CD14-positive monocyte (primary cell): ENCODE measurements around the gene CISH. TPM values are rescaled to one million over a fixed set of nuclear protein-coding genes. Genes with fewer than 3 reads are reported as not detected.

Source experiments
- DNase-seq, 3 donors: peaks; one replicate each; pipeline ENCODE4 v3.0.0-alpha.2; 2011 to 2022
- H2AFZ ChIP-seq: 2 replicates; pipeline ENCODE4 v1.6.0; 2012; ENCODE audit warnings: mild to moderate bottlenecking, low read depth, low read length, inconsistent platforms; ENCODE audit not compliant: insufficient read depth, poor library complexity, severe bottlenecking
- H3K27ac ChIP-seq, 2 donors: 1 replicate in 1 of 2; 2 replicates in 1 of 2; pipeline ENCODE4 v1.5.1; 2012 to 2013; ENCODE audit warnings: low read length in 2 of 2, control low read depth in 1 of 2, inconsistent platforms in 1 of 2, low read depth in 1 of 2, mild to moderate bottlenecking in 1 of 2
- H3K27me3 ChIP-seq, 2 donors: one replicate each; pipeline versions ENCODE4 v1.6.0 to v1.6.1; 2011 to 2013; ENCODE audit warnings: low read length in 2 of 2; ENCODE audit not compliant: control insufficient read depth in 2 of 2, insufficient read depth in 2 of 2
- H3K36me3 ChIP-seq, 2 donors: replicated peaks in 1 of 2; 1 replicate in 1 of 2; 2 replicates in 1 of 2; pipeline versions ENCODE4 v1.5.1 to v1.6.1; 2012 to 2013; ENCODE audit warnings: low read length in 2 of 2, control low read depth in 1 of 2, inconsistent platforms in 1 of 2, mild to moderate bottlenecking in 1 of 2; ENCODE audit not compliant: insufficient read depth in 2 of 2, control insufficient read depth in 1 of 2
- H3K4me1 ChIP-seq, 2 donors: 1 replicate in 1 of 2; 2 replicates in 1 of 2; pipeline versions ENCODE4 v1.5.1 to v1.6.1; 2012 to 2013; ENCODE audit warnings: low read length in 2 of 2, control low read depth in 1 of 2, inconsistent platforms in 1 of 2, mild to moderate bottlenecking in 1 of 2, moderate library complexity in 1 of 2; ENCODE audit not compliant: insufficient read depth in 2 of 2, control insufficient read depth in 1 of 2
- H3K4me2 ChIP-seq: replicated peaks from 2 replicates; pipeline ENCODE3; 2012; ENCODE audit warnings: low read length, moderate library complexity, mild to moderate bottlenecking; ENCODE audit not compliant: poor library complexity, severe bottlenecking; ENCODE audit errors: extremely low read depth
- H3K4me3 ChIP-seq, 3 experiments: fragments of 200-600 bp in 1 of 3; sonication (generic) in 1 of 3; replicated peaks in 1 of 3; 1 replicate in 2 of 3; 2 replicates in 1 of 3; pipeline ENCODE4 v1.5.1; 2011 to 2013; ENCODE audit warnings: low read length in 3 of 3, mild to moderate bottlenecking in 3 of 3, control low read depth in 2 of 3, low read depth in 2 of 3, inconsistent platforms in 1 of 3, moderate library complexity in 1 of 3
- H3K79me2 ChIP-seq: 2 replicates; pipeline ENCODE4 v1.6.0; 2012; ENCODE audit warnings: mild to moderate bottlenecking, control low read depth, inconsistent platforms, low read length, moderate library complexity; ENCODE audit not compliant: insufficient read depth
- H3K9ac ChIP-seq: 2 replicates; pipeline ENCODE4 v1.6.0; 2017; ENCODE audit warnings: low read length, mild to moderate bottlenecking; ENCODE audit not compliant: insufficient read depth, poor library complexity, severe bottlenecking
- H3K9me3 ChIP-seq, 2 donors: replicated peaks in 1 of 2; 1 replicate in 1 of 2; 2 replicates in 1 of 2; pipeline versions ENCODE4 v1.5.1 to v1.6.1; 2012 to 2013; ENCODE audit warnings: low read length in 2 of 2, control low read depth in 1 of 2; ENCODE audit not compliant: control insufficient read depth in 1 of 2, insufficient read depth in 1 of 2
- H4K20me1 ChIP-seq: 2 replicates; pipeline ENCODE4 v1.6.0; 2012; ENCODE audit warnings: mild to moderate bottlenecking, low read length, control low read depth, moderate library complexity; ENCODE audit not compliant: insufficient read depth
- H3K27ac Mint-ChIP-seq, 7 donors: one replicate each; pipeline ENCODE4 v1.8.0; 2020; ENCODE audit warnings: mild to moderate bottlenecking in 7 of 7, mixed read lengths in 7 of 7, moderate library complexity in 6 of 7, inconsistent platforms in 2 of 7
- H3K27me3 Mint-ChIP-seq, 3 donors: one replicate each; pipeline ENCODE4 v1.8.0; 2021 to 2022; ENCODE audit warnings: low read depth in 3 of 3, mild to moderate bottlenecking in 3 of 3, mixed read lengths in 3 of 3, moderate library complexity in 3 of 3, inconsistent platforms in 1 of 3
- H3K36me3 Mint-ChIP-seq, 2 donors: one replicate each; pipeline ENCODE4 v1.8.0; 2020; ENCODE audit warnings: mixed read lengths in 2 of 2, inconsistent platforms in 1 of 2, mild to moderate bottlenecking in 1 of 2
- H3K4me1 Mint-ChIP-seq: one replicate; pipeline ENCODE4 v1.8.0; 2020; ENCODE audit warnings: mild to moderate bottlenecking, mixed read lengths
- H3K4me3 Mint-ChIP-seq, 2 donors: one replicate each; pipeline ENCODE4 v1.8.0; 2020; ENCODE audit warnings: mild to moderate bottlenecking in 2 of 2, mixed read lengths in 2 of 2, moderate library complexity in 1 of 2
- H3K9me3 Mint-ChIP-seq, 7 donors: one replicate each; pipeline ENCODE4 v1.8.0; 2020 to 2022; ENCODE audit warnings: mixed read lengths in 7 of 7, mild to moderate bottlenecking in 6 of 7, moderate library complexity in 6 of 7, inconsistent platforms in 2 of 7
- WGBS: methylation state at CpG from one replicate; pipeline ENCODE4 v1.1.5; 2013; ENCODE audit warnings: missing lambda C conversion rate; ENCODE audit not compliant: insufficient coverage; 5-methylcytosine and 5-hydroxymethylcytosine counted together
- intact Hi-C, 2 donors: fragments of 100-400 bp; cut with micrococcal nuclease; formaldehyde crosslinking; loops; one replicate each; pipeline versions ENCODE4 v1.15.0 to v1.15.1; 2023
- polyA plus RNA-seq, 3 donors: library from polyadenylated mRNA; depleted of rRNA in 1 of 3; unstranded in 2 of 3; stranded (reverse) in 1 of 3; fragments of 300-500 nt in 2 of 3; fragments of >200 nt in 1 of 3; fragmentation: Illumina TruSeq in 2 of 3; gene quantifications; 1 replicate in 2 of 3; 2 replicates in 1 of 3; pipeline ENCODE4 v1.2.3, GENCODE V29; 2012 to 2021
- TF ChIP-seq, protein P1 (sequence below): fragments of 200-600 bp; IDR thresholded peaks from one replicate; pipeline ENCODE4 v1.8.0; 2022; ENCODE audit warnings: antibody characterized with exemption, mild to moderate bottlenecking

The CISH gene
- polyA plus RNA-seq, 3 donors, result 2.9 to 20.1 (median 6.2) TPM

- H3K4me1 Mint-ChIP-seq, result peaks cover 84% of the 10 kb centered on the region
- intact Hi-C loops, result no loop called here
- Histone ChIP-seq H3K27me3 (no peaks in the 10 kb centered on the region), H2AFZ (no peak overlapping the region), H3K9me3 (no peaks in the 10 kb centered on the region), H3K79me2 (peaks cover 87% of the 10 kb centered on the region), H3K4me3 (peak overlapping the region; percentile 12 to 88 (median 12)), H3K4me2 (peak overlapping the region; percentile 84), H4K20me1 (peaks cover 50% of the 10 kb centered on the region), H3K27ac (peak overlapping the region; percentile 89 to 94), H3K36me3 (peaks cover 25 to 42% of the 10 kb centered on the region in 2 donors), H3K9ac (peak overlapping the region; percentile 64), H3K4me1 (peaks cover 91 to 96% of the 10 kb centered on the region in 2 donors)
- peaks cover 46 to 64% of the 10 kb centered on the region in 2 donors for H3K36me3 Mint-ChIP-seq
- TF ChIP-seq, protein P1, sequence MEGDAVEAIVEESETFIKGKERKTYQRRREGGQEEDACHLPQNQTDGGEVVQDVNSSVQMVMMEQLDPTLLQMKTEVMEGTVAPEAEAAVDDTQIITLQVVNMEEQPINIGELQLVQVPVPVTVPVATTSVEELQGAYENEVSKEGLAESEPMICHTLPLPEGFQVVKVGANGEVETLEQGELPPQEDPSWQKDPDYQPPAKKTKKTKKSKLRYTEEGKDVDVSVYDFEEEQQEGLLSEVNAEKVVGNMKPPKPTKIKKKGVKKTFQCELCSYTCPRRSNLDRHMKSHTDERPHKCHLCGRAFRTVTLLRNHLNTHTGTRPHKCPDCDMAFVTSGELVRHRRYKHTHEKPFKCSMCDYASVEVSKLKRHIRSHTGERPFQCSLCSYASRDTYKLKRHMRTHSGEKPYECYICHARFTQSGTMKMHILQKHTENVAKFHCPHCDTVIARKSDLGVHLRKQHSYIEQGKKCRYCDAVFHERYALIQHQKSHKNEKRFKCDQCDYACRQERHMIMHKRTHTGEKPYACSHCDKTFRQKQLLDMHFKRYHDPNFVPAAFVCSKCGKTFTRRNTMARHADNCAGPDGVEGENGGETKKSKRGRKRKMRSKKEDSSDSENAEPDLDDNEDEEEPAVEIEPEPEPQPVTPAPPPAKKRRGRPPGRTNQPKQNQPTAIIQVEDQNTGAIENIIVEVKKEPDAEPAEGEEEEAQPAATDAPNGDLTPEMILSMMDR, result peak; percentile 20
- H3K27me3 Mint-ChIP-seq, result peaks cover 0 to 2% (median 0%) of the 10 kb centered on the region in 3 donors
- peak overlapping the region; percentile 96 to 98 for H3K4me3 Mint-ChIP-seq
- WGBS, result 0% methylated on average over 1 of the region's 4 CpGs
- DNase-seq, result peak; percentile 78 to 83 (median 82)
- peak overlapping the region; percentile 98 to 99 (median 99) for H3K27ac Mint-ChIP-seq
- H3K9me3 Mint-ChIP-seq, result no peaks in the 10 kb centered on the region
Measured at GRCh38 chr3:50620820-50621219, 9.2 kb upstream of the CISH start.

GRCh38 chr3:50620420-50620819 is 8.8 kb upstream of the CISH start:
- Mint-ChIP-seq H3K36me3 (peaks cover 46 to 60% of the 10 kb centered on the region in 2 donors), H3K27me3 (peaks cover 0 to 2% (median 0%) of the 10 kb centered on the region in 3 donors), H3K27ac (peak overlapping the region; percentile 98 to 99 (median 99)), H3K4me1 (peaks cover 83% of the 10 kb centered on the region), H3K9me3 (no peaks in the 10 kb centered on the region), H3K4me3 (peak overlapping the region; percentile 96 to 98)
- DNase-seq, result peak; percentile 93 to 97 (median 94)
- Histone ChIP-seq H3K4me1 (peaks cover 90 to 96% of the 10 kb centered on the region in 2 donors), H3K4me2 (peak overlapping the region; percentile 84), H3K79me2 (peaks cover 83% of the 10 kb centered on the region), H3K4me3 (peak overlapping the region; percentile 12 to 88 (median 12)), H3K9me3 (no peaks in the 10 kb centered on the region), H3K36me3 (peaks cover 25 to 42% of the 10 kb centered on the region in 2 donors), H2AFZ (no peak overlapping the region), H3K9ac (peak overlapping the region; percentile 64), H3K27me3 (no peaks in the 10 kb centered on the region), H3K27ac (peak overlapping the region; percentile 89 to 94), H4K20me1 (peaks cover 46% of the 10 kb centered on the region)
- TF ChIP-seq, protein P1, result peak; percentile 62
- WGBS, result no CpG with 5 or more reads among the region's 1 CpG
- intact Hi-C loops, result no loop called here
